ENCODE data around the gene FRYL. TPM values are rescaled to one million over a fixed set of nuclear protein-coding genes. Genes with fewer than 3 reads are reported as not detected.
"Not testable (repeated sequence)": the region's sequence is repeated elsewhere in the genome, so short reads cannot be mapped to it uniquely, and the experiment has no call there.

The FRYL gene
- total RNA-seq, 3 donors from 2014 or later = 70.9 to 112 (median 86.2) TPM

- intact Hi-C loops (cut with DNase I; ENCODE audit: low total_unique reads) = no loop called here
- DNase-seq (ENCODE audit: low spot score in 2 of 2) = no peak
- H3K9me3 ChIP-seq = no peaks in the 10 kb centered on the region
- H3K27me3 ChIP-seq = no peaks in the 10 kb centered on the region
- H3K4me3 ChIP-seq = no peak overlapping the region
- TF ChIP-seq POLR2A (IDR thresholded peaks at IDR 0.05) (no peak), POLR2AphosphoS5 (IDR thresholded peaks at IDR 0.05) (no peak), CTCF (IDR thresholded peaks at IDR 0.05) (no peak)
- H3K4me1 ChIP-seq = no peaks in the 10 kb centered on the region
- H3K36me3 ChIP-seq = no peaks in the 10 kb centered on the region
- no peak overlapping the region for H3K27ac ChIP-seq
Observed at GRCh38 chr4:48813964-48814363, 33.9 kb upstream of the FRYL start.

- DNase-seq (ENCODE audit: low spot score in 2 of 2) = no peak
- intact Hi-C loops (cut with DNase I; ENCODE audit: low total_unique reads) = no loop called here
- Histone ChIP-seq H3K27me3 (no peaks in the 10 kb centered on the region), H3K4me1 (no peaks in the 10 kb centered on the region), H3K36me3 (no peaks in the 10 kb centered on the region), H3K27ac (no peak overlapping the region), H3K4me3 (no peak overlapping the region), H3K9me3 (no peaks in the 10 kb centered on the region)
- TF ChIP-seq POLR2AphosphoS5 (IDR thresholded peaks at IDR 0.05) (no peak), POLR2A (IDR thresholded peaks at IDR 0.05) (no peak), CTCF (IDR thresholded peaks at IDR 0.05) (no peak)
Observed at GRCh38 chr4:48812866-48813265, 32.8 kb upstream of the FRYL start.

GRCh38 chr4:48804584-48805301, 24.7 kb upstream of the FRYL start:
- no peaks in the 10 kb centered on the region for H3K9me3 ChIP-seq
- no peak for DNase-seq (ENCODE audit: low spot score in 2 of 2)
- no peaks in the 10 kb centered on the region for H3K4me1 ChIP-seq
- TF ChIP-seq POLR2AphosphoS5 (IDR thresholded peaks at IDR 0.05) = no peak
- TF ChIP-seq POLR2A (IDR thresholded peaks at IDR 0.05) = no peak
- TF ChIP-seq CTCF (IDR thresholded peaks at IDR 0.05) = no peak
- H3K27ac ChIP-seq = no peak overlapping the region
- H3K36me3 ChIP-seq = no peaks in the 10 kb centered on the region
- intact Hi-C loops (cut with DNase I; ENCODE audit: low total_unique reads) = no loop called here
- H3K27me3 ChIP-seq = no peaks in the 10 kb centered on the region
- H3K4me3 ChIP-seq = no peak overlapping the region

- Histone ChIP-seq H3K36me3 (no peaks in the 10 kb centered on the region), H3K4me1 (no peaks in the 10 kb centered on the region), H3K27ac (no peak overlapping the region), H3K9me3 (no peaks in the 10 kb centered on the region), H3K4me3 (no peak overlapping the region), H3K27me3 (no peaks in the 10 kb centered on the region)
- DNase-seq (ENCODE audit: low spot score in 2 of 2) = no peak
- TF ChIP-seq CTCF (IDR thresholded peaks at IDR 0.05) (no peak), POLR2AphosphoS5 (IDR thresholded peaks at IDR 0.05) (no peak), POLR2A (IDR thresholded peaks at IDR 0.05) (no peak)
- intact Hi-C loops (cut with DNase I; ENCODE audit: low total_unique reads) = no loop called here
Observed at GRCh38 chr4:48801016-48801715, 21.1 kb upstream of the FRYL start.

GRCh38 chr4:48800155-48800554, 20.1 kb upstream of the FRYL start:
- H3K9me3 ChIP-seq; H3K27me3 ChIP-seq; H3K4me1 ChIP-seq; intact Hi-C loops (cut with DNase I; ENCODE audit: low total_unique reads); DNase-seq (ENCODE audit: low spot score in 2 of 2); H3K36me3 ChIP-seq; H3K27ac ChIP-seq; H3K4me3 ChIP-seq: not testable (repeated sequence)

Measured in breast epithelium (tissue), 4 donors.